ENCODE measurements around the gene FKBP1A. TPM values are rescaled to one million over a fixed set of nuclear protein-coding genes. Genes with fewer than 3 reads are reported as not detected.
A peak's percentile ranks its signal among the peaks of the same experiment; 100 is the strongest.

The FKBP1A gene
- total RNA-seq, 1 experiment from 2014 or later = 209 TPM

- ChIA-PET CTCF (interaction anchor here (0.5 to 5.5 kb wide), 9 partner anchors 10 to 128 kb away, joined by 3 to 63 read pairs (median 5); no protein-coding TSS in a partner anchor), POLR2A (interaction anchor here (1.4 to 2.3 kb wide), 2 partner anchors 14 to 63 kb away, joined by 5 to 7 read pairs; no protein-coding TSS in a partner anchor)
- intact Hi-C loops (cut with micrococcal nuclease) = loop anchor here (1.0 kb wide), 1 partner anchor 63 kb away; no protein-coding TSS in a partner anchor
- peak; percentile 50 for DNase-seq (ENCODE audit: unreplicated experiment)
- no TSS peak for BruUV-seq (replicated peaks)
- Mint-ChIP-seq H3K9me3 (ENCODE audit: unreplicated experiment) (no peaks in the 10 kb centered on the region), H3K36me3 (ENCODE audit: insufficient read depth, unreplicated experiment) (peaks cover 17% of the 10 kb centered on the region), H3K4me3 (ENCODE audit: unreplicated experiment) (no peak overlapping the region), H3K27me3 (ENCODE audit: insufficient read depth, unreplicated experiment) (no peaks in the 10 kb centered on the region), H3K27ac (ENCODE audit: low read depth, unreplicated experiment) (no peak overlapping the region), H3K4me1 (ENCODE audit: insufficient read depth, unreplicated experiment) (peaks cover 2% of the 10 kb centered on the region)
- TF ChIP-seq CTCF (IDR thresholded peaks at IDR 0.05; ENCODE audit: unreplicated experiment) = peak; percentile 39
These were observed 47.2 kb upstream of the FKBP1A start for GRCh38 chr20:1440024-1440423.

- TF ChIP-seq CTCF (IDR thresholded peaks at IDR 0.05; ENCODE audit: unreplicated experiment) = no peak
- Mint-ChIP-seq H3K27ac (ENCODE audit: low read depth, unreplicated experiment) (no peak overlapping the region), H3K4me1 (ENCODE audit: insufficient read depth, unreplicated experiment) (peaks cover 10% of the 10 kb centered on the region), H3K9me3 (ENCODE audit: unreplicated experiment) (no peaks in the 10 kb centered on the region), H3K36me3 (ENCODE audit: insufficient read depth, unreplicated experiment) (peaks cover 12% of the 10 kb centered on the region), H3K4me3 (ENCODE audit: unreplicated experiment) (no peak overlapping the region), H3K27me3 (ENCODE audit: insufficient read depth, unreplicated experiment) (no peaks in the 10 kb centered on the region)
- ChIA-PET CTCF (interaction anchor here (0.6 to 5.5 kb wide), 32 partner anchors 11 to 722 kb away, joined by 3 to 90 read pairs (median 4); partner anchors contain the start of genes FKBP1A, NSFL1C and SDCBP2), POLR2A (interaction anchor here (0.5 to 3.3 kb wide), 6 partner anchors 9 to 314 kb away, joined by 3 to 13 read pairs (median 4); no protein-coding TSS in a partner anchor)
- DNase-seq (ENCODE audit: unreplicated experiment) = no peak
- BruUV-seq (replicated peaks) = no TSS peak
- intact Hi-C loops (cut with micrococcal nuclease) = loop anchor here (5.0 to 10.0 kb wide), 3 partner anchors 46 to 224 kb away; partner anchors contain the start of gene FKBP1A
These were observed 45.5 kb upstream of the FKBP1A start for GRCh38 chr20:1438361-1438760.

GRCh38 chr20:1437235-1437904 lies 44.5 kb upstream of the FKBP1A start:
- ChIA-PET POLR2A (interaction anchor here (0.6 to 3.3 kb wide), 7 partner anchors 13 to 113 kb away, joined by 3 to 13 read pairs (median 4); partner anchors contain the start of gene SDCBP2), CTCF (interaction anchor here (0.6 to 5.5 kb wide), 36 partner anchors 8 to 681 kb away, joined by 3 to 90 read pairs (median 6); partner anchors contain the start of genes FKBP1A, NSFL1C and SDCBP2)
- H3K9me3 Mint-ChIP-seq (ENCODE audit: unreplicated experiment) = no peaks in the 10 kb centered on the region
- intact Hi-C loops (cut with micrococcal nuclease) = loop anchor here (1.0 to 10.0 kb wide), 5 partner anchors 45 to 223 kb away; partner anchors contain the start of gene FKBP1A
- no peak overlapping the region for H3K27ac Mint-ChIP-seq (ENCODE audit: low read depth, unreplicated experiment)
- DNase-seq (ENCODE audit: unreplicated experiment) = peak; percentile 84
- H3K4me1 Mint-ChIP-seq (ENCODE audit: insufficient read depth, unreplicated experiment) = peaks cover 10% of the 10 kb centered on the region
- H3K36me3 Mint-ChIP-seq (ENCODE audit: insufficient read depth, unreplicated experiment) = peaks cover 2% of the 10 kb centered on the region
- BruUV-seq (replicated peaks) = no TSS peak
- peak; percentile 89 for TF ChIP-seq CTCF (IDR thresholded peaks at IDR 0.05; ENCODE audit: unreplicated experiment)
- H3K27me3 Mint-ChIP-seq (ENCODE audit: insufficient read depth, unreplicated experiment) = no peaks in the 10 kb centered on the region
- H3K4me3 Mint-ChIP-seq (ENCODE audit: unreplicated experiment) = no peak overlapping the region

DNA sequence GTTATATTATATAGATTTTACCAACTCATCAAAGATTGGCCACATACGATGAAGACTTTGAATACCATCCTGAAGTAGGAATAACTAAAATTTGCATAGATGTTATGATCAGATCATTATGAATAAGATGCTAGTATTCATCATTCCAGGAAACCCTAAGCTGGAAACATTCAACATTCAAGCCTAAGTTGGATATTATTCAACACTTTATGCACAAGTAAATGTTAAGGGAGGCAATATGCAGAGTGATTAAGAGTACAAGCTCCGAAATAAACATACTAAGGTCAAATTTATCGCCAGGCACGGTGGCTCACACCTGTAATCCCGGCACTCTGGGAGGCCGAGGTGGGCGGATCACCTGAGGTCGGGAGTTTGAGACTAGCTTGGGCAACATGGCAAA lies 43.4 kb upstream of the FKBP1A start:
- intact Hi-C loops (cut with micrococcal nuclease) = loop anchor here (2.0 to 10.0 kb wide), 4 partner anchors 44 to 221 kb away; partner anchors contain the start of gene FKBP1A
- CTCF ChIA-PET = interaction anchor here (0.7 to 5.5 kb wide), 20 partner anchors 9 to 316 kb away, joined by 3 to 90 read pairs (median 8); partner anchors contain the start of genes FKBP1A and NSFL1C
- Mint-ChIP-seq H3K27ac (ENCODE audit: low read depth, unreplicated experiment) (no peak overlapping the region), H3K4me1 (ENCODE audit: insufficient read depth, unreplicated experiment) (peaks cover 10% of the 10 kb centered on the region), H3K36me3 (ENCODE audit: insufficient read depth, unreplicated experiment) (no peaks in the 10 kb centered on the region), H3K4me3 (ENCODE audit: unreplicated experiment) (no peak overlapping the region), H3K9me3 (ENCODE audit: unreplicated experiment) (no peaks in the 10 kb centered on the region), H3K27me3 (ENCODE audit: insufficient read depth, unreplicated experiment) (no peaks in the 10 kb centered on the region)
- BruUV-seq (replicated peaks) = no TSS peak
- POLR2A ChIA-PET = interaction anchor here (1.5 to 3.3 kb wide), 3 partner anchors 12 to 110 kb away, joined by 3 to 13 read pairs (median 6); no protein-coding TSS in a partner anchor
- DNase-seq (ENCODE audit: unreplicated experiment) = no peak
- no peak for TF ChIP-seq CTCF (IDR thresholded peaks at IDR 0.05; ENCODE audit: unreplicated experiment)

Data from MCF 10A (cell line).